H4 (cell line): ENCODE measurements around the gene TLE1. TPM values are rescaled to one million over a fixed set of nuclear protein-coding genes. Genes with fewer than 3 reads are reported as not detected.
"Not testable (repeated sequence)": the region's sequence is repeated elsewhere in the genome, so short reads cannot be mapped to it uniquely, and the experiment has no call there.

Experiments
- DNase-seq: peaks from one replicate; pipeline ENCODE4 v3.0.0-alpha.2; 2015; ENCODE audit warnings: low spot score
- total RNA-seq: library from RNA; depleted of rRNA; stranded (reverse); fragments of >200 nt; shearing (Covaris generic); gene quantifications from 2 replicates; pipeline ENCODE4 v1.2.3, GENCODE V29; 2014; rRNA removed

The TLE1 gene
- total RNA-seq = 6.2 and 8.7 TPM in 2 replicates

DNA sequence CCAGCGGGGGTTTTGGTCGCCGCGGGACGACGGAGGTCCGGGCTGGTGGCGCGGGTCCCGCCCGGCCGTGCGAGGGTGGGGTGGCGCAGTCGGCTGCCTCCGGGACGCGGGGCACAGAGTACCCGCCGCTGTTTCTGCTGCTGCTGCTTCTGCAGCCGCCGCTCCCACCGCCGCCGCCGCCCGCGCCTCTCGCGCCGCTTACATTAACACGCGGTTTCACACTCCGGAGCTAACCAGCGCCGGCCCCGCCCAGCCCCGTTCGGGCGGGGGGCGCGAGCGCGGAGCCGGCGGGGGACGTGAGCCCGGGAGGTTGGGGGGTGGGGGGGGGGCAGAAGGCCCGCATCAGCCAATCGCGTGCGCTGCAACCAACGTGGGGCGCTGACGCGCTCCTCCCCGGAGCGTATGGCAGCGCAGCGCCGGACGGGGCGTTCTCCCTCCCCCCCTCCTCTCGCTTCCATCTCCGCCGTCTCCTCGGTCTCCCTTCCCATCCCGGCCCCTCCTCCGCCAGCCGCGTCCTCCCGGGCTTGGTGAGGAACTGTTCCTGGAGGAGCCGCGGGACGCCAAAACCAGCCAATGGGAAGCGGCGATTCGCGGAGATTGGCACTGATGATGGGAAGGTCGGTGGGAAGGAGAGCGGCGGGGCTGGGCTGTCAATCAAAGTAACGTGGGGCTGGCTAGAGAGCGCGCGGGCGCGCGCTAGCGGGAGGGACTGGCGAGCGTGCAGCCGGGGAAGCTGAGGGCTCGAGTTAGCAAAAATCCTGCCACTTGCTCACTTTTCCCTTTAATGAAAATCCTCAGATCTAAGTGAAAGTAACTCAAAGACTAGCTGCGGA is at the start of gene TLE1:
Gene TLE1 (minus strand): TSS at position 205 of the 833 bp plus-strand sequence. CDS start 1,307 bp downstream, outside the sequence.
- peak; percentile 99 for DNase-seq

DNA sequence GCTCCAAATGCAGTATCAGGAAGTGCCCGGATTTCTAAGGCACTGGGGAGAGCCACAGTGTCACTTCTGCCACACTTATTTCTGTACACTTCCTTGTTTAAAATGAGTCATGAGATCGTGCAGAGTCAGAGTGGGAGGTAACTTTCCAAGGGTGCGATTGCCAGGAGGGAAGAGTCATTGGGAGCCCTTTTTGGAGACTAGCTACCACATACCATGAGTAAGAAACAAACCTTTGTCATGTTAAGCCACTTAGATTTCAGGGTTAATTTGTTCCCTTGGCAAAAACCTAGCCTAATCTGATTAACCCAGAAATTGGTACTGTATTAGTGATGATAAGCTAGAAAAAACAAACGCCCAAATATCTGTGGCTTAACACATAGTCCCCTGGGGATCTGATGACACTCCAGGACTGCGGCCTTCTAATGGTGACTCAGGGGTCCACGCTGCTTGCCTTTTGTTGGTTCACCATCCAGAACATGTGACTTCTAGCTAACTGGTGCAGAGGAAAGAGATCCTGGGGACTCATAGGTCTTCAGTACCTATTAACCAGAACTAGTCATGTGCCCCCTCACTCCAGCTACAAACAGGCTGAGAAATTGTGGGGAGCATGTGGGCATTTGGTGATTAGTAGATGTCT is 48.6 kb upstream of the TLE1 start:
- DNase-seq = peak; percentile 85

DNA sequence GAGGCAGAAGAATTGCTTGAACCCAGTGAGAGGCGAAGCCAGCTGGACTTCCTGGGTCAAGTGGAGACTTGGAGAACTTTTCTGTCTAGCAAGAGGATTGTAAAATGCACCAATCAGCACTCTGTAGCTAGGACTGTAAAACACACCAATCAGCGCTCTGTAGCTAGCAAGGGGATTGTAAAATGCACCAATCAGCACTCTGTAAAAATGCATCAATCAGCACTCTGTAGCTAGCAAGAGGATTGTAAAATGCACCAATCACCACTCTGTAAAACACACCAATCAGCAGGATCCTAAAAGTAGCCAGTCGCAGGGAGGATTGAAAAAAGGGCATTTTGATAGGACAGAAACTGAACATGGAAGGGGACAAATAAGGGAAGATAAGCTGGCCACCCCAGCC is 41.2 kb upstream of the TLE1 start:
- not testable (repeated sequence) for DNase-seq

DNA sequence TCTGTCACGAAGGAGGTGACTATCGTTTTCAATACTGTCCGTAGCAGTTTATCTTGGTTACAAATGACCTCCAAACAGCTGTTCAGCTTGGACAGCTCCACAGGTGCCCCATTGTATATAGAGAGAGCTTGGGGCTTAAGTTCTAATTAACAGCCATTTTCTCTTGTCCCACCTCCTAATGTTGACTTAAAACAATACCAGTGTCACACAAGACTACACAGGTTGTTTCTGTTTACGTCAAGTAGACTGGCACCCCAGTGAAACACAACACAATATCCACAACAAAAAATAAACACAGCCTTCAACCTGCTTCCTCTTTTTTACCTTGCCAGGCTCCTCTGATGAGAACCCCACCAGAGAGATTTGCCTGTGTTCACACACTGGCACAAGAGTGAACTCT is 39.8 kb upstream of the TLE1 start:
- DNase-seq = no peak

DNA sequence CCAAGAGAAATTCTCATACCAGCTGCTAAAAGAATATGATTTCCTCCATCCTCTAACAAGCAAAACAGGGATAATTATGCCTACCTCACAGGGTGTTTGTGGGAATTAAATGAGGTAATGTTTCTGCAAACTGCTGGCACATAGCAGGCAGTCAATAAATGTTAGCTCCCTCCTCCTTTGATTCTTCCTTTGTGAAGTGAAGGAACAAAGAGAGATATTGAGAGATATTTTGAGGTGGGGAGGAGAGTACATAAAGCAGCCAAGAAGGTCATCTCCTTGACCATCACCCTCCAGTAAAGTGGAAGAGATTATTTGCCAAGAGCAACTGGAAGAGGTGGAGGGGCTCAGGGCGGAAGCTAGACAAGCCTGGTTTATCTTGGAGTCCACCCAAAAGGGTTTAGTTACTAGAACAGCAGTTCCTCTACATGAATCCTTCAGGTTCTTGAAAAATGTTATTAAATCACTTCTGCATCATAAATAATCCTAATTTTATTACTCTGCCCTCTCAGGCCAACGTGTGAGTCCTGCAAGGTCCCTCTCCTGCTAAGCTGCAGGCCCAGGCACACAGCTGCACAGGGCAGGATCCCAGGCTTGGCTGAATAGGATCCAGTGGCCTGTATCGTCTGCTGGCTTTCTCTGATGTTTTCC is 35.0 kb upstream of the TLE1 start:
- DNase-seq = no peak

DNA sequence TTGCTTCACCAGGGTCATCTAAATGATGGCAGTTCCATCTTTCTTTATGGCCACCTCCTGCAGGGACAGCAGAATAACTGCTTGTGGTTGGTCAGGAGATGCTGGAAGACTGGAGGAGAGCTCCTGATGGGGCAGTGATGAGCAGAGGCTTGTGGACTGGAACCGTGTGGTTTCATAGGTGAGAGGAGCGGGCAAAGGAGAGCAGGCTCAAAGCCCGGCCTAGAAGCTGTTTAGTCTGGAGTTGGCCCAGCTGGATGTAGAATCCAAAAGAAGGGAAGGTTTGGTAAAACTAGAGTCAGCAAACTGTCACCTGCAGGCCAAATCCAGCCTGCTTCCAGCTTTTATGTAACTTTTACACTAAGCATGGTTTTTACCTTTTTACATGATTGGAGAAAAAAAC is 32.9 kb upstream of the TLE1 start:
- no peak for DNase-seq

DNA sequence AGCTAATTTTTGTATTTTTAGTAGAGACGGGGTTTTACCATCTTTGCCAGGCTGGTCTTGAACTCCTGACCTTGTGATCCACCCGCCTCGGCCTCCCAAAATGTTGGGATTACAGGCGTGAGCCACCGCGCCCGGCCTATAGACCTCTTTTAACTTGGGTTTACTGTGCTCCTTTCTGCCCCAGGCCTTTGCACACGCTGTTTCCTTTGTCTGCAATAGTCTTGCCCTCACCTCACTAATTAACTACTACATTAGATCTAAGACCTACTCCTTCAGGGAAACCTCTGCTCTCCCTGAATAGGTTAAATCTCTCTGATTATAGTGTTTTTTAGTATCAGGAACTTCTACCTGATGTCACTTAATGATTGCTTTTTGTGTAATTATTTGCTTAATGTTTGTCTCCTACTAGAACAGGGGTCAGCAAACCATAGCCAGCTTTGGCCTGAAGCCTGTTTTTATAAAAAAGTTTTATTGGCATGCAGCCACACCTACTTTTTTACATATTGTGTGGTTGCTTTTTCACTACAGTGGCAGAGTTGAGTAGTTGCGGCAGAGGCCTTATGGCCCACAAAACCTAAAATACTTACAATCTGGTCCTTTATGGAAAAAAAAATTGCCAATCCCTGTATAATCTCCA is 31.2 kb upstream of the TLE1 start:
- no peak for DNase-seq

DNA sequence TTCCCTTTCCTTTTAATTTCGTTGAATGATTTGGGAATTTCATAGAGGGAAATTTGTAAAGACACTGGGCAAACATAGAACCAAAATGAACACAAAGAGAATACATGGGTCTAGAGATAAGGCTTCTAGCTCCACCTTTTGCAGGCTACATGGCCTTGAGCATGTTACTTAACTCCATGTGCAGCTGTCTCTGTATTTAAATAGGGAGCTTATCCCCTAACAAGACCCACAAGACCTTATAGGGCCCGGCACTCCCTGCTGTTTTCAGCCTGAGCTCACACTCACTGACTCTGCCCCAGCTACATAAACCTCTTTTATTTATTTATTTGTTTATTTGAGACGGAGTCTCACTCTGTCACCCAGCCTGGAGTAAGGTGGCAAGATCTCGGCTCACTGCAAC is 30.6 kb upstream of the TLE1 start:
- no peak for DNase-seq

DNA sequence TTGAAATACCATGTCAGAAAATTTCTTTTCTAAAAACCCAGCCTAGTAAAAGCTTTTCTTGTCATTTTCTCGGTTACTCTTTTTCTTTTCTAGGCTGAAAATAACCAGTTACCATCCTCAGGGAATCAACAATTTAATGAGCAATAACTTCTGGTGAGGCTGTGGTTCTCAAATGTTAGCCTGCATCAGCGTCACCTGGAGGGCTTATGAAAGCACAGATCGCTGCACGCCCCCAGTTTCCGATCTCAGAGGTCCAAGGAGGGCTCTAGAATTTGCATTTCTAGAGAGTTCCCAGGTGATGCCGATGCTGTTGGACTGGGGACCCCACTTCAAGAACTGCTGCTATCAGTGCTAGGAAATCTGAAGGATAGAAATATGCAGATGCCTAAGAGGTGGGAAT is 28.9 kb upstream of the TLE1 start:
- no peak for DNase-seq

DNA sequence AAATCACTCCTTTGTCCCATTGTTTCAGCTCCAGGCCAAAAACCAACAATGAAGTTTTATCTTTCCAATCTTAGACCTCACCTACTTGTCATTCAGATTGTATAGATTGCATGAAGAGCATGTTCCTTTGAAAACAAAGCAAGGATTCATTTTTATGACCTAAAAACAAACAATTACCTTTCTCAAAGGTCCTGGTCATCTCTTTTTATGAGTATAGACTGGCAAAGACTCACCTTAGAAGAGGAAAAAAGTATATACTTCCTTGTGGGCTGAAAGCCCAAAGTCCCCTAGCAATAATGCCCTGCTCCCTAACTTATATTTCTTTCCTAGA is 28.4 kb upstream of the TLE1 start:
- DNase-seq = no peak

DNA sequence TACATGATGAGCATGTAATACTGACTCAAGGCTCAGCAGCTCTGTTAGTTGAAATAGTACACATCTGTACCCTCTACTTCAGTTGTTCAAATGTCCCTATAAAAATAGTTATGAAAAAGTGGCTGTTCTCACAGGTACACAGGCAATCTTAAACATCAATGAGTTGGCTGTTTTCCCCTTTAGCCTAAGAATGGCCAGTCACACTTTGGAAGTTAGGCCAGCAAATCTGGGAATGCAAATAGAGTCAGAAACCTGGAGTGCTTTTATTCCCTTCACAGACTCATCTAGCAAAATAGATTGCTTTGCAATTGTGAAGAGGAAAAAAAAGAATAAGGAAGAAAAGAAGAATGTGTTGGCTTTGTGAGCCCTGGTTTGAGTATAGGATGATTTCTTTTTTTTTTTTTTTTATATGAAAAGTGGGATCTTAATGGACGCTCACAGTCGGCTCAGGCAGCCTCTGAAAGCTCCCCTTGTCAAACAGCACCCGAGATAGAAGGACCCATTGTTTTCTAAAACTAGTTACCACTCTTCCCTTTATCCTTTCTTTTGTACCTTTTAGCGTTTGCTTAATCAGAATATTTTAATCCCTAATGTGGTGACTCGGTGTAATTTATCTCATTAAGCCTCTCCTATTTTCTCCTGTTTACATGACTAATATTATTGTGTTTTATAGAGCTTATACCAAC is 27.9 kb upstream of the TLE1 start:
- DNase-seq = no peak

DNA sequence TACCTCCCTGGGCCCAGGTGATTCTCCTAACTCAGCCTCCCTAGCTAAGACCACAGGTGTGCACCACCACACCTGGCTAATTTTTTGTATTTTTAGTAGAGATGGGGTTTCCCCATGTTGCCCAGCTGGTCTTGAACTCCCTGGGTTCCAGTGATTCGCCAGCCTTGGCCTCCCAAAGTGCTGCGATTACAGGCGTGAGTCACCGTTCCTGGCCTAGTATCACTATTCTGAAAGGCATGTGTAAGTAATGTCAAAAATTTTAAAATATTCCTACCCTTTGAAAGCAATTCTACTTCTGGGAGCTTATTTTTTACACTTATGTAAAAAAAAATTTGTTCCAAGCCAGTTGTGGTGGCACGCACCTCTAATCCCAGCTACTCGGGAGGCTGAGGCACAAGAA is 27.1 kb upstream of the TLE1 start:
- no peak for DNase-seq

DNA sequence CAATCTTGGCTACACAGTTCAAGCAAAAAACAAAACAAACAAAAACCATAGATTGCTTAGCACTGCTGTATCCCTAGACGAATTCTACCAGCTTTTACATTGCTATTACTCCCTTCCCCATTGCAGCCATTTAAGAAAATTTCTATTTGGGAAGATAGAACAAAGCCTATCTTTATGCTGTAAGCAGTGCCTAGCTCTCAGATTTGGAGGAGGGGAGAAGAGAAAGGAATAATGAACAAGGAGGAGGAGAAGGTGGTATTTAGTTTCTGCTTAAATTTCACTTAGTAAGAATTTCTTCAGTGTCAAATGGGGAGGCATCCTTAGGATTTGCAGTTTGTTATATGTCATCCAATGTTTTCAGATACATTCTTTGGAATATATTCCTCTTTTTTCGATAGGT is 16.2 kb upstream of the TLE1 start:
- DNase-seq = no peak

DNA sequence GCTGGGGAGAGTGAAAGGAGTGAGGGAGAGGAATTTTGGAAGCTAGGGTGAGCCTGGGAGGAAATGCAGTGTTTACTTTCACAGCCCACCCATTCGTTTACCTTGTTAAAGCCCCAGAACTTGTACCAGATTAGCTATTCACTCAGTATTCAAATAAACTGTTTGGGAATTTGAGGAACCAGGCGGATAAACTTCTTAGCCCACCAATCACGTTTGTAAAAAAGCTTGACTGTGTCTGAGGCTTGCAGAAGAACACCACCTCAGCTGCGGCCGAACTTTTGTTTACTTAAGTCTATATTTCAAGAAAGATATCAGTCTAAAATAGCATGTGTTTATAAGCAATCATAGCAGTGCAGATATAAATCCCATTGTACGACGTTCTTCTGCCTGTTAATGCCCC is 5.2 kb upstream of the TLE1 start:
- DNase-seq = peak; percentile 30

DNA sequence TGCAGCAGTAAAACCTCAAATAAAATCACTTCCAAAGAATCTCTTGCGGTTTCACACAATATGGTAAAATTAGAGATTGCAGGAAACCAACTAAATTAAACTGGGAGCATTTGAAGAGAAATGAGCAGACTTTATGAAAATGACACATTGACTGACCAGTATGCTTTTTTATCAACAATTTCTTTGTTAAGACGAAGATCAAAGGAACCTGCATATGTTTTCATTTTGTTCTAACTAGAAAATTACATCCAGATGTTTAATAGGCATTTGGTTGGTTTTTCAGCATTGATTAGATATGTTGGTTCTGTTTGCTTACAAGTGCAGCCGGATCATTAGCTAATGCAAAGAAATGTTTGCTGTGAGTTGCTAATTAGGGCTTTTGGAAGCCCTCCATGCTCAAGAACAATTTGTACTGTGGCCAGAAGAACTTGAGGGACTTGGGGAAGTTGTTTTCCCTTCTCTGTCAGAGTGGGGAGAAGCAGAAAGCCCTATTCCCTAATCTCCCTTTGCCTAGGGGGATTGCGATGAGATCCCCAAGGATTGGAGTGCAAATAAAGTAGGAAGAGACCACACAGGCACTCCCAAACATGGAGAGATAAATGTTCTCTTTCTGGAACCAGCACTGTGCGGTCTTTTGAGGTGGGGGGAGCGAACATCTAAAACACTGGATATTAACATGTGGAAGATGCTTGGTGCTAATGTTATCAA is 4.5 kb upstream of the TLE1 start:
- DNase-seq = no peak

DNA sequence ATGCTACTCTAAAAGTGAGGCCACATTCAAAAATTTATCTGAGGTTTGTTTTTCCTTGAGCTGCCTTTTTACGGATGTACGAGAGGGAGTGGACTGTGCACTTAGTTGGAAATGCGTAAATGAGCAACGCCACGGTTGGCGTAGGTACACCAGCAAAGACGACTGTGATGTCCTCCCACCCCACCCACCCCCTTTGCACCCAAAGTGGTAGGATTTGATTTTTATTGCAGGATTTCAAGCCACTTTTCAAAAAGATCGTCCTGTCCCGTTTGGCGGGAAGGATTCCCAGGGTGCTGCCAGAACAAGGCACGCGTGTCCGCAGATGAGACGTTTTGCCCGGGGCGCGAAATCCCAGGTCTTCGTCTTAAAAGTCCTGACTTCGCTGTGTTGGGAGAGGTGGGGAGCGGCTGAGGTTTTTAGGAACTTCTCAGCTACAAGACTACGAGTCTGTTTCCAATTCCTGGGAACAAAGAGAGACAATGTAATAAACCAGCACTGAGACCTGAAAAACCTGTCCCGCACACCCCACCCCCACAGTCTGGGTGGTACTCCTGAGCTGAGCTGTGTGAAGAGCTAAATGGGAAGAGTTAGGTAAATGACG is 1.0 kb upstream of the TLE1 start:
- DNase-seq = no peak

DNA sequence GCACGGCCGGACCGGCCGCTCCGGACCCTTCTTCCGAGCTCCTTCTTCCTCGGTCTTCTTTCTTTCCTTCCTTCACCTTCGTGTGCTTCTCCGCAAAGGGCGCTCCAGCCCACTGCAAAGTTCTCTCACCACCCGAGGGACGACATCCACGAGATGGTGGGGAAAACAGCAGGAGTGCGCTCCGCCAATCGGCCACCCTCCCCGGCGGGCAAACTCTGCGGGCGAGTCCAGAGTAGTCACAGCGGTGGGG is 329 bp downstream of the TLE1 start:
- not testable (repeated sequence) for DNase-seq

DNA sequence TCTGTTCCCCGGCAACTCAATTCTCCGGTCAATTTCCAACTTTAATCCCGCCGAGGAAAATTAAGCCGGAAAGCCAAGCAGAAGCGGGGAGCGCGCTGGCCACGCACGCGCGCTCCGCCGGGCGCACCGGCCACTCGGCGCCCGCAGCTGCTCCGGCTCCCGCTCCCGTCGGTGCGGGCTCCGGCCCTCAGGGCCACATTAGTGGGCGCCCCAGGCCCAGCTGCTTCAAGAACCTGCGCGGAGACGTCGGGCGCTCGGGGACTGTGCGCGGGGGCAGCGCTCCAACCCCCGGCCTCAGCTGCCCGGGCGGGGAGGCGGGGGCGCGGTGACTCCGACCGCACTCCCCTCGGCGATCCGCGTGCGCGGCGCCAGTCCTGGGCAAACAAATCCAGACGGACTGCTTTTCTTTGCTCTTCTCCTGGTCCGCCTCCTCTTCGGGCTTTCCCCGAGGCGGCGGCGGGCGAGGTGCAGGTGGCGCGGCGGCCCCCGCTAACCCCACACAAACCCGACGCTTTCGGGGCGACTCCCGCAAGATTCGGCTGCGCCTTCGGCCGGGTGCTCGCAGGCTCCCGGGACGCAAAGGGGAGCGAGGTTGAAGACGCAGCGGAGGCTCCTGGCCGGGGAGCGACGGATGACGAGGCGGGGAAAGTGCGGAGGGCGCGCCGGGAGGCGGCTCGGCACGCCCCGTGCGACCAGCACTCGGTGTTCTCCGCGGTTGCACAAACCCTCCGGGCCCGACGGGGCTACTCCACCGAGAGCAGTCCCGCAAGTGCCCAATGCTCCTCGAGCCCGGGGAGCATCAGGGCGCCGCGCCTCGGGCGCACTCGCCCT is 870 bp downstream of the TLE1 start:
- not testable (repeated sequence) for DNase-seq

DNA sequence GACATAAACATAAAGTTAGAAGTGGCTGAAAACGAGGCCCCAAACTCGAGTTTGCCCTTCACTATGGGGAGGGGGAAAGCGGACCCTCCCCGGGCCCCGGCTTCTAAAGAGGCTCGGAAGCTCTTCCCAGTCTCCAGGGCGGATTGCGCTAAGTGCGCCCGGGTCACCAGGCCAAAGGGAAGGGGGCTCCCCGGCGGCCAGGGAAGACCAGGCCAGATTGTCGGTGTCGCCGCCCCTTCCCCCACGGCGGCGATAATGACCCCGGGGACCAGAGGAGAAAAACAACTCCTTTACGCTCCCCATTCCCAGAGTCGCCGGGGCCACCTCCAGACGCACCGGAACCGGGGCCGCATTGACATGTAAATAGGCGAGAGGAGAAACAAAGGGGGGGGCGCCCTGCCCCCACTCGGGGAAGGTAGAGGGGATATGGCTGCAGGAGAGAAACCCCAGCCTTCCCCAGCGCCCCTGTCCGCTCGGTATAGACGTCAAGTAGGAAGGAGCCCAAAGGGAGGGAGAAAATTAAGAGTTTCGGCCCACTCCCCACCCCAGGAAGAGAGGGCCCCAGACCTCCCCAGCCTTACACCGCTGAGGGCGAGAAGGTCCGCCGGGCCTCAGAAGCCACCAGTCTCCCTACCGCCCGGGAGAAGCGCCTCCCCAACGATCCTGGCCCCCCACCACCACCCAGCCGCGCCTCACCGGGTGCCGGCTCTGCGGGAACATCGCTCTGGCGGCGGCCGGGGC is 1.7 kb downstream of the TLE1 start:
- no peak for DNase-seq
